Astrocyte (in vitro differentiated cells and primary cell): ENCODE measurements around the gene ARRDC3. TPM values are rescaled to one million over a fixed set of nuclear protein-coding genes. Genes with fewer than 3 reads are reported as not detected.

Source experiments
- DNase-seq: peaks from one replicate; pipeline ENCODE4 v3.0.0-alpha.2; 2010; ENCODE audit warnings: low read depth
- FAIRE-seq: peaks from 2 replicates; lab custom pipeline; 2011; peaks lifted over from hg19 to GRCh38; lab: Jason Lieb, UNC
- H2AFZ ChIP-seq: 2 replicates; pipeline ENCODE4 v1.6.0; 2012; ENCODE audit warnings: low read depth, low read length, inconsistent platforms
- H3K27ac ChIP-seq: 2 replicates; pipeline ENCODE4 v1.5.1; 2011; ENCODE audit warnings: low read depth, low read length, inconsistent platforms
- H3K27me3 ChIP-seq: 2 replicates; pipeline ENCODE4 v1.6.0; 2011; ENCODE audit warnings: low read length, inconsistent platforms; ENCODE audit not compliant: insufficient read depth
- H3K36me3 ChIP-seq: 2 replicates; pipeline ENCODE4 v1.5.1; 2011; ENCODE audit warnings: low read length, inconsistent platforms; ENCODE audit not compliant: insufficient read depth
- H3K4me1 ChIP-seq: 2 replicates; pipeline ENCODE4 v1.5.1; 2011; ENCODE audit warnings: low read length, inconsistent platforms; ENCODE audit not compliant: insufficient read depth
- H3K4me2 ChIP-seq: 2 replicates; pipeline ENCODE4 v1.6.0; 2012; ENCODE audit warnings: low read length, inconsistent platforms
- H3K4me3 ChIP-seq: 2 replicates; pipeline ENCODE4 v1.5.1; 2011; ENCODE audit warnings: low read depth, mild to moderate bottlenecking, low read length, inconsistent platforms; ENCODE audit not compliant: insufficient read depth
- H3K79me2 ChIP-seq: 2 replicates; pipeline ENCODE4 v1.6.0; 2012; ENCODE audit warnings: mild to moderate bottlenecking, low read length, inconsistent platforms; ENCODE audit not compliant: insufficient read depth
- H3K9ac ChIP-seq: 2 replicates; pipeline ENCODE4 v1.6.0; 2012; ENCODE audit warnings: mild to moderate bottlenecking, low read length, inconsistent platforms
- H3K9me3 ChIP-seq: 2 replicates; pipeline ENCODE4 v1.5.1; 2012; ENCODE audit warnings: low read depth, mild to moderate bottlenecking, low read length, inconsistent platforms; ENCODE audit not compliant: insufficient read depth
- H4K20me1 ChIP-seq: 2 replicates; pipeline ENCODE4 v1.6.0; 2012; ENCODE audit warnings: low read length, inconsistent platforms; ENCODE audit not compliant: insufficient read depth
- H3K27ac Mint-ChIP-seq: one replicate; pipeline ENCODE4 v1.8.0; 2021; ENCODE audit warnings: mild to moderate bottlenecking, mixed read lengths; ENCODE audit not compliant: unreplicated experiment
- H3K27me3 Mint-ChIP-seq: one replicate; pipeline ENCODE4 v1.8.0; 2021; ENCODE audit warnings: low read depth, mixed read lengths; ENCODE audit not compliant: unreplicated experiment
- H3K36me3 Mint-ChIP-seq: one replicate; pipeline ENCODE4 v1.8.0; 2021; ENCODE audit warnings: low read depth, mixed read lengths; ENCODE audit not compliant: unreplicated experiment
- H3K4me1 Mint-ChIP-seq: one replicate; pipeline ENCODE4 v1.8.0; 2021; ENCODE audit warnings: low read depth, mixed read lengths; ENCODE audit not compliant: unreplicated experiment
- H3K4me3 Mint-ChIP-seq: one replicate; pipeline ENCODE4 v1.8.0; 2021; ENCODE audit warnings: mild to moderate bottlenecking, moderate library complexity, mixed read lengths; ENCODE audit not compliant: unreplicated experiment
- H3K9me3 Mint-ChIP-seq: one replicate; pipeline ENCODE4 v1.8.0; 2021; ENCODE audit warnings: mild to moderate bottlenecking, mixed read lengths; ENCODE audit not compliant: unreplicated experiment
- EZH2 ChIP-seq: IDR thresholded peaks from 2 replicates; pipeline ENCODE4 v1.6.1; 2012; ENCODE audit warnings: mild to moderate bottlenecking, low read length, inconsistent platforms; ENCODE audit not compliant: insufficient read depth
- total RNA-seq: library from RNA; stranded (reverse); gene quantifications from 2 replicates; pipeline ENCODE4 v1.2.1, GENCODE V29; 2021
- TF ChIP-seq, protein P1 (sequence below): IDR thresholded peaks from 2 replicates; pipeline ENCODE4 v1.5.1; 2011; ENCODE audit warnings: low read depth, mild to moderate bottlenecking, inconsistent platforms, low read length, moderate library complexity; ENCODE audit not compliant: insufficient read depth

Gene ARRDC3
- total RNA-seq, 1 donor from 2014 or later: 94.7 TPM

- peaks cover 83% of the 10 kb centered on the region for H3K79me2 ChIP-seq
- peaks cover 3% of the 10 kb centered on the region for H3K4me1 ChIP-seq
- H3K4me3 ChIP-seq: no peak overlapping the region
- H3K4me2 ChIP-seq: no peak overlapping the region
- Mint-ChIP-seq H3K9me3 (no peaks in the 10 kb centered on the region), H3K27me3 (no peaks in the 10 kb centered on the region), H3K36me3 (peaks cover 11% of the 10 kb centered on the region), H3K4me3 (no peak overlapping the region), H3K27ac (no peak overlapping the region), H3K4me1 (peaks cover 21% of the 10 kb centered on the region)
- TF ChIP-seq EZH2: no peak
- TF ChIP-seq, protein P1, sequence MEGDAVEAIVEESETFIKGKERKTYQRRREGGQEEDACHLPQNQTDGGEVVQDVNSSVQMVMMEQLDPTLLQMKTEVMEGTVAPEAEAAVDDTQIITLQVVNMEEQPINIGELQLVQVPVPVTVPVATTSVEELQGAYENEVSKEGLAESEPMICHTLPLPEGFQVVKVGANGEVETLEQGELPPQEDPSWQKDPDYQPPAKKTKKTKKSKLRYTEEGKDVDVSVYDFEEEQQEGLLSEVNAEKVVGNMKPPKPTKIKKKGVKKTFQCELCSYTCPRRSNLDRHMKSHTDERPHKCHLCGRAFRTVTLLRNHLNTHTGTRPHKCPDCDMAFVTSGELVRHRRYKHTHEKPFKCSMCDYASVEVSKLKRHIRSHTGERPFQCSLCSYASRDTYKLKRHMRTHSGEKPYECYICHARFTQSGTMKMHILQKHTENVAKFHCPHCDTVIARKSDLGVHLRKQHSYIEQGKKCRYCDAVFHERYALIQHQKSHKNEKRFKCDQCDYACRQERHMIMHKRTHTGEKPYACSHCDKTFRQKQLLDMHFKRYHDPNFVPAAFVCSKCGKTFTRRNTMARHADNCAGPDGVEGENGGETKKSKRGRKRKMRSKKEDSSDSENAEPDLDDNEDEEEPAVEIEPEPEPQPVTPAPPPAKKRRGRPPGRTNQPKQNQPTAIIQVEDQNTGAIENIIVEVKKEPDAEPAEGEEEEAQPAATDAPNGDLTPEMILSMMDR: no peak
- H3K9me3 ChIP-seq: no peaks in the 10 kb centered on the region
- H3K9ac ChIP-seq: no peak overlapping the region
- H4K20me1 ChIP-seq: peaks cover 57% of the 10 kb centered on the region
- FAIRE-seq: no peak
- DNase-seq: no peak
- no peaks in the 10 kb centered on the region for H3K27me3 ChIP-seq
- H2AFZ ChIP-seq: no peak overlapping the region
- peaks cover 88% of the 10 kb centered on the region for H3K36me3 ChIP-seq
- no peak overlapping the region for H3K27ac ChIP-seq
Measured at GRCh38 chr5:91373600-91373999, 9.5 kb downstream of the ARRDC3 start.

DNA sequence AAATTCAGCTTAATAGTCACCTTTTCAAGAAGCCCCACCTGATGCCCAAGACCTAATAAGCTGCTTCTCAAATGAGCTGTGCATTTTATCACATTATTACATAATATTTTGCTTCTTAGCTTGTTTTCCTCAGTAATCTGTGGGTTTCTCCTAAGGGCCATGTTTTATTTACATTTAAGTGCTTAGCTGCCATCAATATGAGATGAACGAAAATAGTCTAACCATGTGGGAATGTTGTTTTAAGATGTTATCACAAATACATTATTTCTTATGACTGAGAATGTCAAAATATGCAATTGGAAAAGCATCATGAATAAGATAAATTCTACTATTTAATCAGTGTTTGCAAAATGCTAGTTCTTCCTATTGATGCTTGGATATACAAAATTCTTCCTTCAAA, 10.1 kb downstream of the ARRDC3 start:
- no peak overlapping the region for H3K4me2 ChIP-seq
- H3K4me1 Mint-ChIP-seq: peaks cover 20% of the 10 kb centered on the region
- no peak overlapping the region for H2AFZ ChIP-seq
- H3K36me3 Mint-ChIP-seq: peaks cover 13% of the 10 kb centered on the region
- TF ChIP-seq, protein P1: no peak
- no peak for TF ChIP-seq EZH2
- no peak overlapping the region for H3K27ac ChIP-seq
- H3K27me3 ChIP-seq: no peaks in the 10 kb centered on the region
- H3K9ac ChIP-seq: no peak overlapping the region
- no peak overlapping the region for H3K4me3 ChIP-seq
- H3K27ac Mint-ChIP-seq: peak overlapping the region; percentile 42
- peaks cover 63% of the 10 kb centered on the region for H4K20me1 ChIP-seq
- H3K9me3 Mint-ChIP-seq: no peaks in the 10 kb centered on the region
- DNase-seq (no peak), FAIRE-seq (no peak)
- peaks cover 77% of the 10 kb centered on the region for H3K79me2 ChIP-seq
- peaks cover 91% of the 10 kb centered on the region for H3K36me3 ChIP-seq
- no peaks in the 10 kb centered on the region for H3K27me3 Mint-ChIP-seq
- peaks cover 3% of the 10 kb centered on the region for H3K4me1 ChIP-seq
- H3K4me3 Mint-ChIP-seq: no peak overlapping the region
- no peaks in the 10 kb centered on the region for H3K9me3 ChIP-seq

DNA sequence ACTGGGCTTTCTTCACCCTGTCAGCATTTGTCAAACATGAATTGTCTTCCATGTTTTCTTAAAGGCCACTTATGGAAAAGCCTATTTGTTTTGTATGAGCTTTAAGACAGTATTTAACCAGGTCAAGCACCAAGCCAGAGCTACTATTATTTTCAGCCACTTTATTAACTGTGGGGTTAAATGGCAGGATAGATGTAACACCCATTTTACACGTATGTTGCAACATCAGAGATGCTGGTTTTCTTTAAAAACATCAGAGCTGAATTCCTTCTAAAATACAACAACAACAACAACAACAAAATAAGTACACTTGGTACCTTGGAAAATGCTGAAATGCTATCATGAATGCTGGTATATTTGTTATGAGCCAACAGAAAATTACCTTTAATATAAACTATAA, 13.6 kb downstream of the ARRDC3 start:
- H3K36me3 ChIP-seq: peaks cover 65% of the 10 kb centered on the region
- no peak overlapping the region for H3K4me2 ChIP-seq

More for the DNA sequence above, 13.6 kb downstream of the ARRDC3 start:
- no peak for FAIRE-seq
- Histone ChIP-seq H4K20me1 (peaks cover 57% of the 10 kb centered on the region), H3K9ac (no peak overlapping the region), H3K27me3 (no peaks in the 10 kb centered on the region), H2AFZ (no peak overlapping the region), H3K4me1 (peaks cover 3% of the 10 kb centered on the region), H3K79me2 (peaks cover 43% of the 10 kb centered on the region), H3K9me3 (no peaks in the 10 kb centered on the region), H3K27ac (no peak overlapping the region), H3K4me3 (no peak overlapping the region)
- peaks cover 18% of the 10 kb centered on the region for H3K36me3 Mint-ChIP-seq
- no peak for TF ChIP-seq EZH2
- TF ChIP-seq, protein P1: no peak
- DNase-seq: no peak
- H3K27ac Mint-ChIP-seq: no peak overlapping the region
- H3K27me3 Mint-ChIP-seq: no peaks in the 10 kb centered on the region
- H3K4me3 Mint-ChIP-seq: no peak overlapping the region
- peaks cover 10% of the 10 kb centered on the region for H3K4me1 Mint-ChIP-seq
- no peaks in the 10 kb centered on the region for H3K9me3 Mint-ChIP-seq
